Measurements from ENCODE around the gene KCNH5. TPM values are rescaled to one million over a fixed set of nuclear protein-coding genes. Genes with fewer than 3 reads are reported as not detected.

KCNH5 gene
- total RNA-seq, 1 donor from 2014 or later: not detected

GRCh38 chr14:62696331-62696924 lies 348.8 kb downstream of the KCNH5 start:
- H3K4me3 ChIP-seq: no peak overlapping the region
- TF ChIP-seq CTCF (IDR thresholded peaks at IDR 0.05; ENCODE audit: borderline replicate concordance): no peak
- H3K9me3 ChIP-seq (replicated peaks): no peaks in the 10 kb centered on the region
- H3K4me1 ChIP-seq: no peaks in the 10 kb centered on the region
- no peak overlapping the region for H3K27ac ChIP-seq (replicated peaks)
- intact Hi-C loops (cut with micrococcal nuclease): no loop called here
- H3K36me3 ChIP-seq: no peaks in the 10 kb centered on the region
- H3K27me3 ChIP-seq (ENCODE audit: low read depth): no peaks in the 10 kb centered on the region
- DNase-seq: no peak

- H3K27me3 ChIP-seq (ENCODE audit: low read depth): no peaks in the 10 kb centered on the region
- DNase-seq: no peak
- TF ChIP-seq CTCF (IDR thresholded peaks at IDR 0.05; ENCODE audit: borderline replicate concordance): no peak
- no peak overlapping the region for H3K4me3 ChIP-seq
- intact Hi-C loops (cut with micrococcal nuclease): no loop called here
- H3K4me1 ChIP-seq: no peaks in the 10 kb centered on the region
- no peak overlapping the region for H3K27ac ChIP-seq (replicated peaks)
- peaks cover 3% of the 10 kb centered on the region for H3K9me3 ChIP-seq (replicated peaks)
- H3K36me3 ChIP-seq: no peaks in the 10 kb centered on the region
Observed at GRCh38 chr14:62694075-62694474, 351.2 kb downstream of the KCNH5 start.

GRCh38 chr14:62692490-62693106 lies 352.7 kb downstream of the KCNH5 start:
- H3K4me1 ChIP-seq: no peaks in the 10 kb centered on the region
- intact Hi-C loops (cut with micrococcal nuclease): no loop called here
- no peak overlapping the region for H3K4me3 ChIP-seq
- TF ChIP-seq CTCF (IDR thresholded peaks at IDR 0.05; ENCODE audit: borderline replicate concordance): no peak
- H3K27ac ChIP-seq (replicated peaks): no peak overlapping the region
- H3K36me3 ChIP-seq: no peaks in the 10 kb centered on the region
- no peaks in the 10 kb centered on the region for H3K27me3 ChIP-seq (ENCODE audit: low read depth)
- peaks cover 18% of the 10 kb centered on the region for H3K9me3 ChIP-seq (replicated peaks)
- DNase-seq: no peak

GRCh38 chr14:62691647-62692489 lies 353.4 kb downstream of the KCNH5 start:
- intact Hi-C loops (cut with micrococcal nuclease): no loop called here
- no peak for DNase-seq
- Histone ChIP-seq H3K4me3 (no peak overlapping the region), H3K4me1 (no peaks in the 10 kb centered on the region), H3K36me3 (no peaks in the 10 kb centered on the region), H3K9me3 (replicated peaks) (peaks cover 25% of the 10 kb centered on the region), H3K27ac (replicated peaks) (no peak overlapping the region), H3K27me3 (ENCODE audit: low read depth) (no peaks in the 10 kb centered on the region)
- no peak for TF ChIP-seq CTCF (IDR thresholded peaks at IDR 0.05; ENCODE audit: borderline replicate concordance)

- no peak for DNase-seq
- no peaks in the 10 kb centered on the region for H3K4me1 ChIP-seq
- TF ChIP-seq CTCF (IDR thresholded peaks at IDR 0.05; ENCODE audit: borderline replicate concordance): no peak
- H3K36me3 ChIP-seq: no peaks in the 10 kb centered on the region
- intact Hi-C loops (cut with micrococcal nuclease): no loop called here
- H3K27ac ChIP-seq (replicated peaks): no peak overlapping the region
- H3K9me3 ChIP-seq (replicated peaks): peaks cover 31% of the 10 kb centered on the region
- H3K27me3 ChIP-seq (ENCODE audit: low read depth): no peaks in the 10 kb centered on the region
- no peak overlapping the region for H3K4me3 ChIP-seq
Observed at GRCh38 chr14:62689733-62690132, 355.5 kb downstream of the KCNH5 start.

Data from left ventricle myocardium inferior (tissue), 1 donor.